Endothelial cell of umbilical vein (primary cell): ENCODE results near the gene TIAM1. TPM values are rescaled to one million over a fixed set of nuclear protein-coding genes. Genes with fewer than 3 reads are reported as not detected.

ENCODE experiments used
- BruUV-seq: library from RNA; stranded (reverse); fragments of 400-500 nt; replicated peaks from 2 replicates; lab custom pipeline; 2021; lab: Mats Ljungman, UMichigan
- CTCF ChIA-PET: fragments of 300-600, 350-600 bp; sonication (Branson Sonifier 250); formaldehyde crosslinking; loops from one replicate; lab custom pipeline; 2021; ENCODE audit warnings: antibody characterized with exemption, inconsistent platforms; lab: Charles Lee
- POLR2A ChIA-PET: fragments of 300-600, 350-600 bp; sonication (Branson Sonifier 250); formaldehyde crosslinking; loops from one replicate; lab custom pipeline; 2021; ENCODE audit warnings: antibody characterized with exemption, inconsistent platforms; lab: Charles Lee
- DNase-seq: peaks from one replicate; pipeline ENCODE4 v3.0.0-alpha.2; 2011; ENCODE audit warnings: low read depth, low spot score
- FAIRE-seq: peaks from 2 replicates; lab custom pipeline; 2011; peaks lifted over from hg19 to GRCh38; lab: Jason Lieb, UNC
- H2AFZ ChIP-seq: 2 replicates; pipeline ENCODE4 v1.6.0; 2012; ENCODE audit warnings: low read depth, low read length, control low read depth, inconsistent platforms
- H3K27ac ChIP-seq: 2 replicates; pipeline ENCODE4 v1.5.1; 2011; ENCODE audit warnings: low read depth, mild to moderate bottlenecking, control low read depth, low read length, moderate library complexity; ENCODE audit not compliant: insufficient read depth
- H3K27me3 ChIP-seq, 2 experiments: 2 replicates each; pipeline versions ENCODE4 v1.6.0 to v1.6.1; 2011; ENCODE audit warnings: low read length in 2 of 2, mixed read lengths in 1 of 2; ENCODE audit not compliant: control insufficient read depth in 2 of 2, insufficient read depth in 2 of 2
- H3K36me3 ChIP-seq, 2 experiments: 2 replicates in 1 of 2; 3 replicates in 1 of 2; pipeline ENCODE4 v1.5.1; 2011; ENCODE audit warnings: low read length in 2 of 2, mild to moderate bottlenecking in 1 of 2, moderate library complexity in 1 of 2; ENCODE audit not compliant: control insufficient read depth in 2 of 2, insufficient read depth in 2 of 2; ENCODE audit errors: extremely low read depth in 1 of 2
- H3K4me1 ChIP-seq: 3 replicates; pipeline ENCODE4 v1.5.1; 2011; ENCODE audit warnings: mild to moderate bottlenecking, low read length; ENCODE audit not compliant: control insufficient read depth, insufficient read depth; ENCODE audit errors: extremely low read depth
- H3K4me2 ChIP-seq: 2 replicates; pipeline ENCODE4 v1.6.1; 2011; ENCODE audit warnings: low read length, control low read depth, mixed read lengths; ENCODE audit not compliant: insufficient read depth
- H3K4me3 ChIP-seq, 3 experiments: fragments of 200-600 bp in 1 of 3; sonication (generic), shearing (Covaris generic) in 1 of 3; replicated peaks in 1 of 3; 2 replicates each; pipeline ENCODE4 v1.5.1; 2011 to 2016; ENCODE audit warnings: control low read depth in 3 of 3, low read length in 3 of 3, mild to moderate bottlenecking in 2 of 3, inconsistent platforms in 1 of 3, low read depth in 1 of 3, moderate library complexity in 1 of 3; ENCODE audit not compliant: insufficient read depth in 1 of 3
- H3K79me2 ChIP-seq: 2 replicates; pipeline ENCODE4 v1.6.0; 2012; ENCODE audit warnings: low read length, inconsistent platforms; ENCODE audit not compliant: control insufficient read depth, insufficient read depth
- H3K9ac ChIP-seq: replicated peaks from 2 replicates; pipeline ENCODE3; 2011; ENCODE audit warnings: low read length, control low read depth; ENCODE audit not compliant: insufficient read depth; ENCODE audit errors: extremely low read depth
- H3K9me1 ChIP-seq: replicated peaks from 3 replicates; pipeline ENCODE4 v1.6.0; 2011; ENCODE audit warnings: mild to moderate bottlenecking, low read length; ENCODE audit not compliant: control insufficient read depth, insufficient read depth; ENCODE audit errors: extremely low read depth
- H3K9me3 ChIP-seq: replicated peaks from 2 replicates; pipeline ENCODE4 v1.5.1; 2012; ENCODE audit warnings: low read length, inconsistent platforms; ENCODE audit not compliant: control insufficient read depth, insufficient read depth
- H4K20me1 ChIP-seq: replicated peaks from 2 replicates; pipeline ENCODE3; 2011; ENCODE audit warnings: mild to moderate bottlenecking, low read length; ENCODE audit not compliant: control insufficient read depth, insufficient read depth; ENCODE audit errors: extremely low read depth
- CTCF ChIP-seq, 2 donors: IDR thresholded peaks; 1 replicate in 1 of 2; 2 replicates in 1 of 2; pipeline ENCODE4 v1.5.1; 2011; ENCODE audit warnings: low read length in 2 of 2, mild to moderate bottlenecking in 2 of 2, moderate library complexity in 2 of 2, control low read depth in 1 of 2, inconsistent platforms in 1 of 2, low read depth in 1 of 2; ENCODE audit not compliant: insufficient read depth in 1 of 2; ENCODE audit errors: extremely low read depth in 1 of 2
- EZH2 ChIP-seq: IDR thresholded peaks from 2 replicates; pipeline ENCODE4 v1.6.1; 2012; ENCODE audit warnings: borderline replicate concordance, low read depth, mild to moderate bottlenecking, moderate library complexity, low read length, inconsistent platforms; ENCODE audit not compliant: severe bottlenecking
- FOS ChIP-seq: IDR thresholded peaks from 2 replicates; pipeline ENCODE4 v1.6.1; 2011; ENCODE audit warnings: mild to moderate bottlenecking, low read length, moderate library complexity, borderline replicate concordance; ENCODE audit not compliant: insufficient read depth
- GATA2 ChIP-seq: IDR thresholded peaks from 2 replicates; pipeline ENCODE4 v1.7.0; 2011; ENCODE audit warnings: low read depth, mild to moderate bottlenecking, moderate library complexity, mixed read lengths, low read length; ENCODE audit not compliant: insufficient read length, insufficient read depth
- JUN ChIP-seq: IDR thresholded peaks from 2 replicates; pipeline ENCODE4 v1.6.1; 2011; ENCODE audit warnings: borderline replicate concordance, low read depth; ENCODE audit not compliant: insufficient read length, insufficient read depth
- MAX ChIP-seq: IDR thresholded peaks from 2 replicates; pipeline ENCODE4 v1.6.1; 2011; ENCODE audit not compliant: insufficient read depth, insufficient read length
- MYC ChIP-seq: IDR thresholded peaks from one replicate; pipeline ENCODE4 v1.6.1; 2011; ENCODE audit warnings: mild to moderate bottlenecking, low read depth, low read length
- POLR2A ChIP-seq: IDR thresholded peaks from 2 replicates; pipeline ENCODE4 v1.6.1; 2012; ENCODE audit warnings: low read depth, mild to moderate bottlenecking, control low read depth, low read length
- POLR2AphosphoS5 ChIP-seq: IDR thresholded peaks from 2 replicates; pipeline ENCODE4 v1.6.1; 2012; ENCODE audit warnings: low read depth, mild to moderate bottlenecking, control low read depth, low read length, moderate library complexity; ENCODE audit not compliant: insufficient read depth
- dilution Hi-C: fragments of 300-500 bp; cut with MboI; formaldehyde crosslinking; loops from one replicate; pipeline ENCODE4 v1.15.0; 2019; ENCODE audit warnings: low sequenced_read_pairs; ENCODE audit not compliant: extremely low pct_ligation_motif_present
- intact Hi-C: fragments of 100-400 bp; cut with micrococcal nuclease; formaldehyde crosslinking; loops from one replicate; pipeline ENCODE4 v1.10.0; 2022
- polyA plus RNA-seq, 4 experiments: library from polyadenylated mRNA; depleted of rRNA in 3 of 4; stranded (reverse) in 3 of 4; unstranded in 1 of 4; fragments of >200 nt; gene quantifications; 2 replicates each; pipeline versions ENCODE4 v1.2.1 to v1.2.3, GENCODE V29; 2011 to 2012; ENCODE audit warnings: missing spikeins in 1 of 4
- total RNA-seq: library from RNA; stranded (reverse); gene quantifications from 2 replicates; pipeline ENCODE4 v1.2.3, GENCODE V29; 2021

Gene TIAM1
- total and polyA plus RNA-seq, 2 donors (not counting 3 experiments of a cell fraction or from before 2014, with no cell fraction given) = 0.21 to 0.86 TPM

- TF ChIP-seq CTCF (IDR thresholded peaks at IDR 0.05; ENCODE audit: extremely low read depth in 1 of 2, insufficient read depth in 1 of 2, low read depth in 1 of 2, low read length in 2 of 2) (no peak), FOS (no peak), MYC (no peak), MAX (no peak), POLR2A (no peak), POLR2AphosphoS5 (no peak), JUN (no peak), EZH2 (no peak), GATA2 (no peak)
- no peaks in the 10 kb centered on the region for H3K4me1 ChIP-seq
- no peak overlapping the region for H2AFZ ChIP-seq
- dilution Hi-C loops = no loop called here
- H3K36me3 ChIP-seq = no peaks in the 10 kb centered on the region
- no peaks in the 10 kb centered on the region for H3K9me3 ChIP-seq
- H3K79me2 ChIP-seq = no peaks in the 10 kb centered on the region
- H3K27me3 ChIP-seq = no peaks in the 10 kb centered on the region
- H3K4me2 ChIP-seq = no peak overlapping the region
- BruUV-seq = no TSS peak
- H3K27ac ChIP-seq = no peak overlapping the region
- intact Hi-C loops = no loop called here
- DNase-seq (no peak), FAIRE-seq (no peak)
- CTCF ChIA-PET = no interaction called here
- POLR2A ChIA-PET = no interaction called here
- H3K9ac ChIP-seq = no peak overlapping the region
- no peaks in the 10 kb centered on the region for H4K20me1 ChIP-seq
- no peak overlapping the region for H3K4me3 ChIP-seq
- H3K9me1 ChIP-seq = no peaks in the 10 kb centered on the region
These were observed 9.4 kb downstream of the TIAM1 start for GRCh38 chr21:31334648-31335121.
